SK-N-SH (cell line): ENCODE measurements around the gene MEPCE. TPM values are rescaled to one million over a fixed set of nuclear protein-coding genes. Genes with fewer than 3 reads are reported as not detected.

Source experiments
- CTCF ChIA-PET: fragments of 300-600, 350-600 bp; formaldehyde crosslinking; extraction: SDS; loops from one replicate; lab custom pipeline; 2021; lab: Yijun Ruan, JAX
- POLR2A ChIA-PET: fragments of 350-600 bp; sonication (Branson Sonifier 250); formaldehyde crosslinking; extraction: SDS; loops from one replicate; lab custom pipeline; 2020; ENCODE audit warnings: antibody characterized with exemption, inconsistent platforms; lab: Yijun Ruan, JAX
- DNase-seq: peaks from one replicate; pipeline ENCODE4 v3.0.0; 2012
- H2AFZ ChIP-seq: fragments of 200-600 bp; sonication (generic); 2 replicates; pipeline ENCODE4 v1.8.1; 2016; ENCODE audit warnings: antibody characterized with exemption, mild to moderate bottlenecking, low read depth
- H3F3A ChIP-seq: fragments of 200-600 bp; sonication (generic); replicated peaks from 2 replicates; pipeline ENCODE3; 2016; ENCODE audit warnings: antibody characterized with exemption, mild to moderate bottlenecking; ENCODE audit not compliant: insufficient read depth
- H3K27ac ChIP-seq, 2 experiments: fragments of 200-500 bp in 1 of 2; fragments of 200-600 bp in 1 of 2; sonication (Bioruptor generic) in 1 of 2; sonication (generic), shearing (Covaris generic) in 1 of 2; 2 replicates each; pipeline versions ENCODE4 v1.5.1 to v1.6.1; 2014 to 2016; ENCODE audit warnings: low read depth in 2 of 2, inconsistent platforms in 1 of 2, low read length in 1 of 2, mild to moderate bottlenecking in 1 of 2, mixed read lengths in 1 of 2
- H3K27me3 ChIP-seq: fragments of 200-600 bp; sonication (generic), shearing (Covaris generic); 2 replicates; pipeline ENCODE4 v1.6.1; 2016; ENCODE audit warnings: mixed run types; ENCODE audit not compliant: insufficient read depth
- H3K36me3 ChIP-seq, 2 experiments: fragments of 200-500 bp in 1 of 2; fragments of 200-600 bp in 1 of 2; sonication (Bioruptor generic) in 1 of 2; sonication (generic) in 1 of 2; replicated peaks in 1 of 2; 2 replicates each; pipeline versions ENCODE3 to v1.5.1; 2014 to 2016; ENCODE audit warnings: low read length in 1 of 2, mild to moderate bottlenecking in 1 of 2; ENCODE audit not compliant: insufficient read depth in 2 of 2, control insufficient read depth in 1 of 2
- H3K4me1 ChIP-seq, 2 experiments: fragments of 200-500 bp in 1 of 2; fragments of 200-600 bp in 1 of 2; sonication (Bioruptor generic) in 1 of 2; sonication (generic), shearing (Covaris generic) in 1 of 2; 2 replicates each; pipeline versions ENCODE4 v1.5.1 to v1.6.1; 2014 to 2016; ENCODE audit warnings: low read depth in 1 of 2, low read length in 1 of 2, mixed run types in 1 of 2; ENCODE audit not compliant: insufficient read depth in 2 of 2, control insufficient read depth in 1 of 2
- H3K4me2 ChIP-seq: fragments of 200-600 bp; sonication (generic), shearing (Covaris generic); 2 replicates; pipeline ENCODE4 v1.6.1; 2017; ENCODE audit warnings: mixed run types
- H3K4me3 ChIP-seq, 2 experiments: fragments of 200-500 bp in 1 of 2; fragments of 200-600 bp in 1 of 2; sonication (Bioruptor generic) in 1 of 2; sonication (generic), shearing (Covaris generic) in 1 of 2; 2 replicates each; pipeline versions ENCODE4 v1.5.1 to v1.8.1; 2014 to 2016; ENCODE audit warnings: low read depth in 2 of 2, inconsistent platforms in 1 of 2, low read length in 1 of 2, mild to moderate bottlenecking in 1 of 2, mixed read lengths in 1 of 2, moderate library complexity in 1 of 2
- H3K79me2 ChIP-seq: fragments of 200-600 bp; sonication (generic); 2 replicates; pipeline ENCODE4 v1.8.1; 2017; ENCODE audit warnings: mild to moderate bottlenecking; ENCODE audit not compliant: insufficient read depth
- H3K9ac ChIP-seq: fragments of 200-600 bp; sonication (generic); 2 replicates; pipeline ENCODE4 v1.6.1; 2017; ENCODE audit warnings: mixed run types
- H3K9me2 ChIP-seq: fragments of 200-600 bp; sonication (generic); 2 replicates; pipeline ENCODE4 v1.6.1; 2017; ENCODE audit warnings: mixed run types
- H3K9me3 ChIP-seq: fragments of 200-600 bp; sonication (generic); 2 replicates; pipeline ENCODE4 v1.6.1; 2017; ENCODE audit warnings: mixed run types, mild to moderate bottlenecking, moderate library complexity
- H4K20me1 ChIP-seq: fragments of 200-600 bp; sonication (generic); 2 replicates; pipeline ENCODE4 v1.6.1; 2017; ENCODE audit warnings: mild to moderate bottlenecking, mixed run types; ENCODE audit not compliant: insufficient read depth
- CTCF ChIP-seq: fragments of 200-600 bp; sonication (generic); IDR thresholded peaks from 2 replicates; pipeline ENCODE4 v1.6.1; 2017; ENCODE audit warnings: antibody characterized with exemption, mild to moderate bottlenecking, moderate library complexity
- ELF1 ChIP-seq: IDR thresholded peaks from 2 replicates; pipeline ENCODE4 v1.4.0; 2012
- EP300 ChIP-seq, 2 experiments: IDR thresholded peaks; 2 replicates each; pipeline versions ENCODE4 v1.4.0 to v1.6.1; 2012; ENCODE audit warnings: borderline replicate concordance in 1 of 2, low read depth in 1 of 2, low read length in 1 of 2
- FOXJ3 ChIP-seq: sonication (generic); formaldehyde crosslinking; IDR thresholded peaks from 2 replicates; pipeline ENCODE4 v1.5.1; 2020; ENCODE audit warnings: mild to moderate bottlenecking, missing genetic modification reagents
- GATA2 ChIP-seq: sonication (generic); formaldehyde crosslinking; IDR thresholded peaks from 2 replicates; pipeline ENCODE4 v1.5.0; 2020; ENCODE audit warnings: mild to moderate bottlenecking, missing genetic modification reagents
- IRF3 ChIP-seq: fragments of 150-350 bp; IDR thresholded peaks from 2 replicates; pipeline ENCODE4 v1.6.1; 2016; ENCODE audit warnings: mild to moderate bottlenecking, low read depth, low read length
- MEF2A ChIP-seq: IDR thresholded peaks from 2 replicates; pipeline ENCODE4 v1.4.0; 2012; ENCODE audit warnings: low read depth, borderline replicate concordance
- MXI1 ChIP-seq: IDR thresholded peaks from 2 replicates; pipeline ENCODE4 v1.6.1; 2012; ENCODE audit warnings: mild to moderate bottlenecking, low read depth, low read length, improper control_type of control experiment
- NFIC ChIP-seq: IDR thresholded peaks from 2 replicates; pipeline ENCODE4 v1.4.0; 2012; ENCODE audit warnings: borderline replicate concordance
- NRF1 ChIP-seq: IDR thresholded peaks from 2 replicates; pipeline ENCODE4 v1.6.1; 2012; ENCODE audit warnings: low read depth, mild to moderate bottlenecking, low read length
- PBX3 ChIP-seq: IDR thresholded peaks from 2 replicates; pipeline ENCODE4; 2012
- POLR2AphosphoS5 ChIP-seq: IDR thresholded peaks from 2 replicates; pipeline ENCODE4 v1.6.1; 2012; ENCODE audit warnings: low read depth, low read length
- RAD21 ChIP-seq: IDR thresholded peaks from 2 replicates; pipeline ENCODE4 v1.6.1; 2012; ENCODE audit warnings: mild to moderate bottlenecking, low read length
- RCOR1 ChIP-seq: fragments of 150-350 bp; IDR thresholded peaks from 2 replicates; pipeline ENCODE4 v1.6.1; 2017; ENCODE audit warnings: antibody characterized with exemption, low read length
- RFX5 ChIP-seq: IDR thresholded peaks from 2 replicates; pipeline ENCODE4 v1.6.1; 2012; ENCODE audit warnings: mild to moderate bottlenecking, improper control_type of control experiment, low read length
- RXRA ChIP-seq: IDR thresholded peaks from 2 replicates; pipeline ENCODE4 v1.4.0; 2012; ENCODE audit warnings: low read depth, mild to moderate bottlenecking, borderline replicate concordance
- SMC3 ChIP-seq: IDR thresholded peaks from 2 replicates; pipeline ENCODE4 v1.6.1; 2012; ENCODE audit warnings: low read depth, low read length, improper control_type of control experiment
- TAF1 ChIP-seq: IDR thresholded peaks from 2 replicates; pipeline ENCODE4 v1.6.1; 2012; ENCODE audit warnings: low read depth, mild to moderate bottlenecking, low read length, moderate library complexity, borderline replicate concordance
- TEAD4 ChIP-seq: IDR thresholded peaks from 2 replicates; pipeline ENCODE4 v1.4.0; 2012; ENCODE audit warnings: mild to moderate bottlenecking, borderline replicate concordance; ENCODE audit not compliant: insufficient read depth
- ZBTB33 ChIP-seq: IDR thresholded peaks from 2 replicates; pipeline ENCODE4 v1.4.0; 2012; ENCODE audit warnings: low read depth, borderline replicate concordance
- WGBS: methylation state at CpG from one replicate; pipeline ENCODE4 v1.1.6; 2017; ENCODE audit warnings: low lambda C conversion rate; 5-methylcytosine and 5-hydroxymethylcytosine counted together
- polyA plus RNA-seq, 3 experiments: library from polyadenylated mRNA; depleted of rRNA; stranded (reverse); fragments of >200 nt; gene quantifications; 2 replicates each; pipeline ENCODE4 v1.2.3, GENCODE V29; 2012

Gene MEPCE
- polyA plus RNA-seq, 1 of the 3 experiments (the other 2 are of a cell fraction): 20.2 TPM

GRCh38 chr7:100415448-100415847 is 14.2 kb upstream of the MEPCE start:
- Histone ChIP-seq H3K9me2 (no peaks in the 10 kb centered on the region), H3K27me3 (no peaks in the 10 kb centered on the region), H2AFZ (no peak overlapping the region), H3K4me2 (no peak overlapping the region), H3K79me2 (no peaks in the 10 kb centered on the region), H4K20me1 (no peaks in the 10 kb centered on the region), H3K4me1 (no peaks in the 10 kb centered on the region), H3K36me3 (no peaks in the 10 kb centered on the region), H3F3A (no peaks in the 10 kb centered on the region), H3K4me3 (no peak overlapping the region), H3K9me3 (no peaks in the 10 kb centered on the region), H3K9ac (no peak overlapping the region), H3K27ac (no peak overlapping the region)
- DNase-seq: no peak
- ChIA-PET POLR2A (interaction anchor here (0.8 kb wide), 1 partner anchor 13 kb away, joined by 3 read pairs; the partner anchor contains the start of gene ZCWPW1), CTCF (interaction anchor here (1.0 to 2.0 kb wide), 5 partner anchors 8 to 73 kb away, joined by 3 to 24 read pairs (median 4); no protein-coding TSS in a partner anchor)
- no peak for TF ChIP-seq EP300 (IDR thresholded peaks at IDR 0.05; ENCODE audit: borderline replicate concordance in 1 of 2, low read depth in 1 of 2, low read length in 1 of 2)
- TF ChIP-seq FOXJ3 (CRISPR knock-in tag): no peak
- TF ChIP-seq RCOR1: no peak
- no peak for TF ChIP-seq RFX5
- no peak for TF ChIP-seq NRF1
- TF ChIP-seq GATA2 (CRISPR knock-in tag): no peak
- no peak for TF ChIP-seq MXI1
- TF ChIP-seq POLR2AphosphoS5: no peak
- TF ChIP-seq TAF1: no peak
- TF ChIP-seq RXRA: no peak
- no peak for TF ChIP-seq IRF3
- no peak for TF ChIP-seq ELF1
- TF ChIP-seq ZBTB33: no peak
- TF ChIP-seq MEF2A: no peak
- no peak for TF ChIP-seq TEAD4
- TF ChIP-seq SMC3: no peak
- no peak for TF ChIP-seq PBX3
- TF ChIP-seq NFIC: no peak
- no peak for TF ChIP-seq CTCF
- TF ChIP-seq RAD21: no peak
- 91% methylated on average over 5 of the region's 5 CpGs for WGBS
